T-cell (primary cell): ENCODE results near the gene FDXACB1. TPM values are rescaled to one million over a fixed set of nuclear protein-coding genes. Genes with fewer than 3 reads are reported as not detected.

Source experiments
- total RNA-seq, 35 experiments: library from RNA in 6 of 35; stranded (reverse) in 6 of 35; fragments of 120-200 nt in 1 of 35; gene quantifications; one replicate each; pipeline versions ENCODE4 v1.2.1 to v1.2.4 and lab custom pipeline; 2013 to 2026

The FDXACB1 gene
- total RNA-seq, 5 donors from 2014 or later (not counting 1 experiment from before 2014, with no cell fraction given), result 3.8 to 6.0 (median 4.3) TPM

Other genes with a start within 250 kb of the FDXACB1 start
- 10 to 100 TPM; 34.2 to 44.1 (median 37.4) TPM for gene PPP2R1B, start 112.8 kb downstream of the FDXACB1 start, total RNA-seq
- 10 to 100 TPM; 20.0 to 25.6 (median 24.0) TPM for gene ALG9, start 7.6 kb downstream of the FDXACB1 start, total RNA-seq
- 10 to 100 TPM; 12.0 to 18.6 (median 16.7) TPM for gene CFAP68, start 376 bp upstream of the FDXACB1 start, total RNA-seq
- gene CRYAB, start 32.6 kb upstream of the FDXACB1 start, total RNA-seq, result under 1 TPM in 2 of 5 donors, not detected in 3; 0.38 to 0.49 TPM
- gene HSPB2, start 33.6 kb upstream of the FDXACB1 start, total RNA-seq, result not detected
- not detected for gene C11orf52, start 39.7 kb upstream of the FDXACB1 start, total RNA-seq
- 1 to 10 TPM; 1.6 to 4.8 (median 3.4) TPM for gene DIXDC1, start 58.2 kb upstream of the FDXACB1 start, total RNA-seq
- gene DLAT, start 146.2 kb upstream of the FDXACB1 start, total RNA-seq, result 10 to 100 TPM; 13.4 to 19.8 (median 18.7) TPM
- gene PIH1D2, start 194.9 kb upstream of the FDXACB1 start, total RNA-seq, result under 1 TPM in 3 of 5 donors, not detected in 2; 0.30 to 0.44 (median 0.36) TPM
- gene NKAPD1, start 195.1 kb upstream of the FDXACB1 start, total RNA-seq, result 10 to 100 TPM; 14.6 to 22.1 (median 17.7) TPM
- 10 to 100 TPM; 13.8 to 23.7 (median 21.1) TPM for gene TIMM8B, start 207.6 kb upstream of the FDXACB1 start, total RNA-seq
- 10 to 100 TPM; 34.3 to 71.9 (median 69.6) TPM for gene SDHD, start 207.7 kb upstream of the FDXACB1 start, total RNA-seq